HUES48 (cell line): ENCODE measurements around the gene C22orf39.

Experiments used
- H3K27ac ChIP-seq: one replicate; pipeline ENCODE4 v1.7.0; 2013; ENCODE audit warnings: low read depth, low read length, inconsistent platforms
- H3K27me3 ChIP-seq: 2 replicates; pipeline ENCODE4 v1.6.1; 2013; ENCODE audit warnings: mild to moderate bottlenecking, low read length; ENCODE audit not compliant: control insufficient read depth, insufficient read depth
- H3K36me3 ChIP-seq: 2 replicates; pipeline ENCODE4 v1.6.1; 2013; ENCODE audit warnings: low read length; ENCODE audit not compliant: control insufficient read depth, insufficient read depth
- H3K4me1 ChIP-seq: 2 replicates; pipeline ENCODE4 v1.6.1; 2013; ENCODE audit warnings: mild to moderate bottlenecking, low read length; ENCODE audit not compliant: control insufficient read depth, insufficient read depth
- H3K4me3 ChIP-seq: 2 replicates; pipeline ENCODE4 v1.5.1; 2013; ENCODE audit warnings: mild to moderate bottlenecking, low read depth, low read length
- H3K9ac ChIP-seq: 2 replicates; pipeline ENCODE4 v1.6.1; 2013; ENCODE audit warnings: mild to moderate bottlenecking, low read depth, low read length, moderate library complexity
- H3K9me3 ChIP-seq: 2 replicates; pipeline ENCODE4 v1.6.1; 2013; ENCODE audit warnings: low read length; ENCODE audit not compliant: control insufficient read depth, insufficient read depth

Gene C22orf39

DNA sequence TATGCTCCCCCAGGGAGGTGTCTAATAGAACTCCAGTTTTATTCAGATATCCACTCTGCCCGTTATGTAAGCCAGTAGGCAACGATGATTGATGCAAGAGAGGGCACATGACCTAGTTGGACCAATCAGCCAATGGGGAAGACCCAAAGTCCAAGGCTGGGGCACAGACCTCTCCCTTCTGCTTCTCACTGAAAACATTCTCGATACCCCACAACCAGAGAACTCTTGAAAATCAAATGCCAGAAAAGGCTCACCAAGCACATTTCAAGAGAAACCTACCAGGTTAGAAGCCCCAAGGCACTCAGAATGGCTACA, 23.4 kb downstream of the C22orf39 start:
- H3K4me3 ChIP-seq: no peak overlapping the region
- peaks cover 19% of the 10 kb centered on the region for H3K36me3 ChIP-seq
- peaks cover 14% of the 10 kb centered on the region for H3K4me1 ChIP-seq
- no peak overlapping the region for H3K27ac ChIP-seq
- H3K9me3 ChIP-seq: no peaks in the 10 kb centered on the region
- H3K9ac ChIP-seq: no peak overlapping the region
- no peaks in the 10 kb centered on the region for H3K27me3 ChIP-seq

- Histone ChIP-seq H3K9me3 (no peaks in the 10 kb centered on the region), H3K27ac (no peak overlapping the region), H3K4me1 (peaks cover 14% of the 10 kb centered on the region), H3K27me3 (no peaks in the 10 kb centered on the region), H3K36me3 (peaks cover 13% of the 10 kb centered on the region; the same call in 1 of the 2 replicates), H3K4me3 (no peak overlapping the region), H3K9ac (no peak overlapping the region)
Observed at GRCh38 chr22:19422440-19423301, 24.8 kb downstream of the C22orf39 start.

DNA sequence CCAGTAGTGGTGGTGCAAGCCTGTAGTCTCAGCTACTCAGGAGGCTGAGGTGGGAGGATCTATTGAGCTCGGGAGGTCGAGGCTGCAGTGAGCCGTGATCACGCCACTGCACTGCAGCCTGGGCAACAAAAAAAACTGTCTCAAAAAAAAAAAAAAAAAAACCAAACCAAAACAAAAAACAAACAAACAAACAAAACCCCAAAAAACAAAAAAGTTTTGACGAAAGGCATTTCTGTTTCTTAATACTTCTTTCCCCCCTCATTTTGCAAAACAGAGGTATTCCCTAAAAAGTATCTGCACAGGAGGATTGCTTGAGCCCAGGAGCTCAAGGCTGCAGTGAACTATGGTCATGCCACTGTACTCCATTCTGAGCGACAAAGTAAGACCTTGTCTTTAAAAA, 27.2 kb downstream of the C22orf39 start:
- H3K9me3 ChIP-seq: no peaks in the 10 kb centered on the region
- peaks cover 14% of the 10 kb centered on the region for H3K4me1 ChIP-seq
- H3K27ac ChIP-seq: no peak overlapping the region
- no peak overlapping the region for H3K4me3 ChIP-seq
- H3K9ac ChIP-seq: no peak overlapping the region
- no peaks in the 10 kb centered on the region for H3K27me3 ChIP-seq
- H3K36me3 ChIP-seq: peaks cover 12% of the 10 kb centered on the region; the same call in 1 of the 2 replicates

GRCh38 chr22:19419464-19420178, 27.9 kb downstream of the C22orf39 start:
- H3K27ac ChIP-seq: no peak overlapping the region
- peaks cover 5% of the 10 kb centered on the region; the same call in 1 of the 2 replicates for H3K36me3 ChIP-seq
- no peak overlapping the region for H3K9ac ChIP-seq
- no peaks in the 10 kb centered on the region for H3K9me3 ChIP-seq
- no peaks in the 10 kb centered on the region for H3K27me3 ChIP-seq
- H3K4me1 ChIP-seq: peaks cover 14% of the 10 kb centered on the region
- H3K4me3 ChIP-seq: no peak overlapping the region

GRCh38 chr22:19419086-19419463, 28.4 kb downstream of the C22orf39 start:
- H3K27me3 ChIP-seq: no peaks in the 10 kb centered on the region
- peaks cover 16% of the 10 kb centered on the region for H3K4me1 ChIP-seq
- no peak overlapping the region for H3K9ac ChIP-seq
- no peaks in the 10 kb centered on the region; the same call in 1 of the 2 replicates for H3K36me3 ChIP-seq
- no peak overlapping the region for H3K4me3 ChIP-seq
- H3K9me3 ChIP-seq: no peaks in the 10 kb centered on the region
- H3K27ac ChIP-seq: no peak overlapping the region

DNA sequence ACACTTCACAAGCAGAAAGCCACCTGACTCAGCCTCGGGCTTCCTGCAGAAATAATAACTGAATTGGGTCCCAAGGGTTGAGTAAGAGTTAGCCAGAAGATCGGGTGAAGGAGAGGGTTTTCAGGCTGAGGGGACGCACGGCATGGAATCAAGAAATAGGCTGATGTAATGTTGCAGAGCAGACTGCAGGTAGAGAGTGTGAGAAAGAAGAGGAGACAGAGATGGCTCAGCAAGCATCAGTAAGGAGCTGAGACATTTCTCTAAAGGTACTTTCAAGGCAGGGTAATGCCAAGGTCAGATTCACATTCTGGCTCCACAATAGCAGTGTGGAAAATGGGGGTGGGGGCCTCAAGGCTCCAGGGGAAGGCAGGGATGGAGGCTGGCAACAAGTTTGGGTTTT, 34.6 kb downstream of the C22orf39 start:
- no peaks in the 10 kb centered on the region for H3K27me3 ChIP-seq
- H3K4me3 ChIP-seq: no peak overlapping the region
- 0 out of 2 replicates have a peak, but pooled peaks cover 3% of the 10 kb centered on the region for H3K4me1 ChIP-seq
- H3K27ac ChIP-seq: no peak overlapping the region
- H3K9me3 ChIP-seq: no peaks in the 10 kb centered on the region
- no peak overlapping the region for H3K9ac ChIP-seq
- peaks cover 30% of the 10 kb centered on the region for H3K36me3 ChIP-seq

DNA sequence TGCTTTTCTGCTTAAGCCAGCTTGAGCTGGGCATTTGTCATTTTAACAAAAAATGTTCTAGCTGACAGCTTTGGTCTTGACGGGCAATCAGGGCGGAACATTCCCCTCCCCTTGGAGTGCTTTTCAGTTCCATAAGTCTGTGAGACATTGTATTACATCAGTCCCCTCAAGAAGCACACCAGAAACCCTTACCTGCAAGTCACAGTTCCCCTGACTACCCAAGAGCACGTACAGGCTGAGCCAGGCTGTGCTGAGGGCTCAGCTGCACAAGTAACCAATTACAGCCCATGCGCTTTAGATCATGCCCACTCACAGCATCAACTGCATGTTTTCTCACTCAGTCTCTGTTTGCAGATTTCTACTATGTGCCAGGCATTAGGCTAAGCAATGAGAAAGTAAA, 35.0 kb downstream of the C22orf39 start:
- Histone ChIP-seq H3K36me3 (peaks cover 34% of the 10 kb centered on the region), H3K4me1 (0 out of 2 replicates have a peak, but pooled peaks cover 3% of the 10 kb centered on the region), H3K27ac (no peak overlapping the region), H3K4me3 (no peak overlapping the region), H3K9ac (no peak overlapping the region), H3K27me3 (no peaks in the 10 kb centered on the region), H3K9me3 (no peaks in the 10 kb centered on the region)

DNA sequence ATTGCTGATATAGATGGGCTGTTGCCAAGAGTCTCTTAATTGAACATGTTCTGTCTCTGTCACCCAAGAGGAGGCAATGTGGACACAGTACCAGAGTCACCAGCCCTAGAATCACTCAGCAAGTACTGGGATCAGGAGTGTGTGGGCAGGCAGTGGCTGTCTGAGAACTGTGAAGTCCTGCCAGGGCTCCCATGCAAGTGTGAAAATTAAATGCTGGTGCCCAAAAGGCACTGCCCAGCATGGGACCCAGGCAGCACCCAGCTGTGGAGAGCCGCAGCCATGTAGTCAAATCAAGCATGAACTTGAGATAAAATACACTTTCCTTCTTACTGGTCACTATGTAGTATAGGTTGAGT, 35.8 kb downstream of the C22orf39 start:
- 0 out of 2 replicates have a peak, but pooled peaks cover 3% of the 10 kb centered on the region for H3K4me1 ChIP-seq
- H3K9ac ChIP-seq: no peak overlapping the region
- no peak overlapping the region for H3K4me3 ChIP-seq
- peaks cover 42% of the 10 kb centered on the region for H3K36me3 ChIP-seq
- H3K27ac ChIP-seq: no peak overlapping the region
- no peaks in the 10 kb centered on the region for H3K9me3 ChIP-seq
- no peaks in the 10 kb centered on the region for H3K27me3 ChIP-seq

GRCh38 chr22:19410941-19411689, 36.4 kb downstream of the C22orf39 start:
- H3K9me3 ChIP-seq: no peaks in the 10 kb centered on the region
- H3K4me1 ChIP-seq: 0 out of 2 replicates have a peak, but pooled peaks cover 3% of the 10 kb centered on the region
- H3K9ac ChIP-seq: no peak overlapping the region
- no peak overlapping the region for H3K4me3 ChIP-seq
- peaks cover 48% of the 10 kb centered on the region for H3K36me3 ChIP-seq
- H3K27me3 ChIP-seq: no peaks in the 10 kb centered on the region
- no peak overlapping the region for H3K27ac ChIP-seq

DNA sequence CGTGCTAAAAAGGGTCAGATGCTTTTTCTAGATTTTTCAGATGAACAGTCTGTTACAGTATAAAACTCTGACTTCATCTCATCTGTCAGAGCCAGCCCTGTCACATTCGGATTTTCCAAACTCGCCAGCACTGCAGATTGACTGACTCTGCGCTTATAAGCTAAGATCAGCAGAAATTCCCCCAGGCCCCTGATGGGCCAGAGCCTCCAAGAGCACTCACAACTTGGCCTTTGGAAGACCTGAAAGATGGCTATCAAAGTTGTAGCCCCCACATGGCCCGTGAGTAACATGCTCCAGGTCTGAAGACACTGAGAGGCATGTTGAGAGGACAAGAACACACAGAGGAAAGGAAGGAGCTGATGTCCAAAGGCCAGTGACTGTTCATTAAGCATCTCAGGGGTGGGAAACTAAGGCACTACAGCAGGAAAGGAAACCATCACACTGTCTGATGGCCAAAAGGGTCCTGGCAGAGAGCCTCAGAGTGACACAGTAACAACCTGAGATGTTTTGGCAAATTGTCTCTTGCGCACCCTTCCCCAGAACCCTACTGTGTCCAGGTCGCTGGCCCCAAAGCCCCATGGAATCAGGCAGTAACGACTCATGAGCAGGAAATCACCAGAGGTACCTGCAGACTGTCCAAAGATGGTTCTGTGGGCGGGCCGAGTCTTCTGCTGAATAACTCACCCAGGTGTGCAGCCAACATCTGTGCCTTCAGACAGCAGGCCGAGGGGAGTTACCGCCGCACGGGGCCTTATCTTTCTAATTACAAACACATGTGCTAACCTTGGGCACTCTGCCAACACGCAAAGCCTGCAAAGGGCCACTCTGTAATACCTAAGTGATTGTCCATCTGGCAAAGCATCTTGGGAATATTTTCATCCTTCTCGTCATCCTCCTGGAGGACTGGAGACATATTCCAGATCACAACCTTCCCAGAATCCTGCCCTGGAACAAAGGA, 39.6 kb downstream of the C22orf39 start:
- Histone ChIP-seq H3K9me3 (no peaks in the 10 kb centered on the region), H3K27ac (no peak overlapping the region), H3K4me1 (no peaks in the 10 kb centered on the region), H3K9ac (no peak overlapping the region), H3K36me3 (peaks cover 70% of the 10 kb centered on the region), H3K4me3 (no peak overlapping the region), H3K27me3 (no peaks in the 10 kb centered on the region)
